Loucy (cell line): Measurements from ENCODE around the gene CLMP.

Experiments
- H2AFZ ChIP-seq: fragments of 200-600 bp; sonication (generic); 2 replicates; pipeline ENCODE4 v1.6.0; 2016; ENCODE audit warnings: antibody characterized with exemption, mild to moderate bottlenecking, low read length, moderate library complexity
- H3F3A ChIP-seq: fragments of 200-600 bp; 2 replicates; pipeline ENCODE4 v1.6.0; 2016; ENCODE audit warnings: antibody characterized with exemption, low read depth, mild to moderate bottlenecking
- H3K27me3 ChIP-seq: fragments of 200-600 bp; sonication (generic); 2 replicates; pipeline ENCODE4 v1.6.1; 2014; ENCODE audit warnings: low read length, mild to moderate bottlenecking; ENCODE audit not compliant: insufficient read depth, poor library complexity, severe bottlenecking
- H3K36me3 ChIP-seq: fragments of 200-600 bp; sonication (generic); 2 replicates; pipeline ENCODE4 v1.6.1; 2016; ENCODE audit warnings: low read length; ENCODE audit not compliant: insufficient read depth
- H3K4me1 ChIP-seq: fragments of 200-600 bp; sonication (generic); 2 replicates; pipeline ENCODE4 v1.5.1; 2014; ENCODE audit warnings: low read length, mild to moderate bottlenecking; ENCODE audit not compliant: insufficient read depth, poor library complexity, severe bottlenecking
- H3K4me2 ChIP-seq: fragments of 200-600 bp; sonication (generic); 2 replicates; pipeline ENCODE4 v1.6.0; 2014; ENCODE audit warnings: antibody characterized with exemption, low read length, low read depth, mild to moderate bottlenecking; ENCODE audit not compliant: poor library complexity, severe bottlenecking
- H3K4me3 ChIP-seq: fragments of 200-600 bp; sonication (generic); 2 replicates; pipeline ENCODE4 v1.5.1; 2014; ENCODE audit warnings: low read length, mild to moderate bottlenecking, mixed read lengths; ENCODE audit not compliant: poor library complexity, severe bottlenecking
- H3K79me2 ChIP-seq: fragments of 200-600 bp; sonication (generic); 2 replicates; pipeline ENCODE4 v1.6.1; 2014; ENCODE audit warnings: low read length; ENCODE audit not compliant: insufficient read depth
- H3K9ac ChIP-seq: fragments of 200-600 bp; sonication (generic); 2 replicates; pipeline ENCODE4 v1.6.0; 2014; ENCODE audit warnings: mild to moderate bottlenecking, low read depth, low read length, moderate library complexity; ENCODE audit not compliant: poor library complexity, severe bottlenecking
- H3K9me2 ChIP-seq: fragments of 200-600 bp; sonication (generic); replicated peaks from 2 replicates; pipeline ENCODE4 v1.6.1; 2016; ENCODE audit warnings: low read depth, low read length, mixed read lengths
- H3K9me3 ChIP-seq: fragments of 200-600 bp; sonication (generic); 2 replicates; pipeline ENCODE4 v1.6.1; 2014; ENCODE audit warnings: mild to moderate bottlenecking, antibody characterized with exemption, low read length, low read depth; ENCODE audit not compliant: insufficient read depth
- H4K20me1 ChIP-seq: fragments of 200-600 bp; sonication (generic); 2 replicates; pipeline ENCODE4 v1.6.0; 2014; ENCODE audit warnings: antibody characterized with exemption, low read length, mild to moderate bottlenecking; ENCODE audit not compliant: insufficient read depth, poor library complexity, severe bottlenecking
- CTCF ChIP-seq: fragments of 200-600 bp; sonication (generic); conservative IDR thresholded peaks from 2 replicates; pipeline ENCODE4 v1.5.1; 2014; ENCODE audit warnings: mild to moderate bottlenecking, antibody characterized with exemption, low read length
- EZH2phosphoT487 ChIP-seq: fragments of 200-600 bp; IDR thresholded peaks from 2 replicates; pipeline ENCODE4 v1.6.1; 2018; ENCODE audit warnings: antibody characterized with exemption, mild to moderate bottlenecking, moderate library complexity, borderline replicate concordance

CLMP gene

GRCh38 chr11:123169821-123170220 lies 25.2 kb downstream of the CLMP start:
- H3K4me1 ChIP-seq: no peaks in the 10 kb centered on the region
- TF ChIP-seq EZH2phosphoT487: no peak
- TF ChIP-seq CTCF: no peak
- H3K9me2 ChIP-seq: no peaks in the 10 kb centered on the region
- H3K9ac ChIP-seq: no peak overlapping the region
- H3K79me2 ChIP-seq: no peaks in the 10 kb centered on the region
- no peak overlapping the region for H3K4me2 ChIP-seq
- no peak overlapping the region for H2AFZ ChIP-seq
- H3F3A ChIP-seq: no peaks in the 10 kb centered on the region
- H4K20me1 ChIP-seq: no peaks in the 10 kb centered on the region
- H3K4me3 ChIP-seq: no peak overlapping the region
- H3K36me3 ChIP-seq: no peaks in the 10 kb centered on the region
- no peaks in the 10 kb centered on the region for H3K27me3 ChIP-seq
- H3K9me3 ChIP-seq: no peaks in the 10 kb centered on the region

GRCh38 chr11:123168955-123169484 lies 26.0 kb downstream of the CLMP start:
- Histone ChIP-seq H3K4me3 (no peak overlapping the region), H3F3A (no peaks in the 10 kb centered on the region), H2AFZ (no peak overlapping the region), H3K79me2 (no peaks in the 10 kb centered on the region), H3K4me2 (no peak overlapping the region), H3K9ac (no peak overlapping the region), H3K9me2 (no peaks in the 10 kb centered on the region), H3K9me3 (no peaks in the 10 kb centered on the region), H4K20me1 (no peaks in the 10 kb centered on the region), H3K4me1 (no peaks in the 10 kb centered on the region), H3K36me3 (no peaks in the 10 kb centered on the region), H3K27me3 (no peaks in the 10 kb centered on the region)
- no peak for TF ChIP-seq EZH2phosphoT487
- TF ChIP-seq CTCF: no peak

- no peaks in the 10 kb centered on the region for H3K9me2 ChIP-seq
- H3K4me3 ChIP-seq: no peak overlapping the region
- no peak overlapping the region for H3K4me2 ChIP-seq
- H4K20me1 ChIP-seq: no peaks in the 10 kb centered on the region
- TF ChIP-seq EZH2phosphoT487 (no peak), CTCF (no peak)
- H3K36me3 ChIP-seq: no peaks in the 10 kb centered on the region
- no peaks in the 10 kb centered on the region for H3F3A ChIP-seq
- H3K9me3 ChIP-seq: no peaks in the 10 kb centered on the region
- no peaks in the 10 kb centered on the region for H3K4me1 ChIP-seq
- H3K79me2 ChIP-seq: no peaks in the 10 kb centered on the region
- H2AFZ ChIP-seq: no peak overlapping the region
- no peaks in the 10 kb centered on the region for H3K27me3 ChIP-seq
- H3K9ac ChIP-seq: no peak overlapping the region
These were observed 26.8 kb downstream of the CLMP start for GRCh38 chr11:123168241-123168640.
